ENCODE measurements around the gene COL9A3. TPM values are rescaled to one million over a fixed set of nuclear protein-coding genes. Genes with fewer than 3 reads are reported as not detected.

The COL9A3 gene
- total and polyA plus RNA-seq, 11 donors, result 0.67 to 6.0 (median 2.0) TPM

GRCh38 chr20:62800314-62801259, 16.3 kb upstream of the COL9A3 start:
- Histone ChIP-seq H3K4me3 (no peak overlapping the region), H3K36me3 (peaks cover 0 to 37% (median 30%) of the 10 kb centered on the region in 9 donors), H3K27me3 (no peaks in the 10 kb centered on the region), H3K27ac (peak overlapping the region in 7 of 12 donors; percentile 28 to 68 (median 49)), H3K9me3 (no peaks in the 10 kb centered on the region), H3K4me1 (peaks cover 4 to 54% (median 23%) of the 10 kb centered on the region in 12 donors)
- ATAC-seq, result peak in 1 of 4 donors; percentile 0
- TF ChIP-seq CTCF (IDR thresholded peaks at IDR 0.05) (no peak), POLR2A (IDR thresholded peaks at IDR 0.05) (no peak)
- no peak for DNase-seq
- intact Hi-C loops (cut with DNase I), result loop anchor here in 1 of 10 donors (10.0 kb wide), 1 partner anchor 496 kb away; the partner anchor contains the start of gene ADRM1
- WGBS, 4 donors, result 75 to 84% (median 81%) methylated on average over 19 to 26 of the region's 26 CpGs

- TF ChIP-seq POLR2A (IDR thresholded peaks at IDR 0.05), result no peak
- no peak for TF ChIP-seq CTCF (IDR thresholded peaks at IDR 0.05)
- no peak overlapping the region for H3K4me3 ChIP-seq
- peaks cover 4 to 59% (median 31%) of the 10 kb centered on the region in 12 donors for H3K4me1 ChIP-seq
- intact Hi-C loops (cut with DNase I), result loop anchor here in 1 of 10 donors (10.0 kb wide), 1 partner anchor 497 kb away; the partner anchor contains the start of gene ADRM1
- peak overlapping the region in 9 of 12 donors; percentile 28 to 68 (median 49) for H3K27ac ChIP-seq
- DNase-seq, result peak in 2 of 5 donors; percentile 58 to 64
- peak in 3 of 4 donors; percentile 5 to 61 (median 56) for ATAC-seq
- WGBS, 4 donors, result 57 to 83% (median 75%) methylated on average over 12 to 15 of the region's 15 CpGs
- H3K36me3 ChIP-seq, result peaks cover 0 to 40% (median 30%) of the 10 kb centered on the region in 9 donors
- H3K9me3 ChIP-seq, result no peaks in the 10 kb centered on the region
- no peaks in the 10 kb centered on the region for H3K27me3 ChIP-seq
Measured at GRCh38 chr20:62801284-62802010, 15.4 kb upstream of the COL9A3 start.

GRCh38 chr20:62802026-62802712, 14.7 kb upstream of the COL9A3 start:
- Histone ChIP-seq H3K27ac (peak overlapping the region in 9 of 12 donors; percentile 14 to 68 (median 46)), H3K36me3 (peaks cover 0 to 47% (median 30%) of the 10 kb centered on the region in 9 donors), H3K27me3 (no peaks in the 10 kb centered on the region), H3K4me3 (no peak overlapping the region), H3K4me1 (peaks cover 2 to 63% (median 36%) of the 10 kb centered on the region in 12 donors), H3K9me3 (no peaks in the 10 kb centered on the region)
- DNase-seq (no peak), ATAC-seq (peak; percentile 29 to 71 (median 38))
- no peak for TF ChIP-seq CTCF (IDR thresholded peaks at IDR 0.05)
- no peak for TF ChIP-seq POLR2A (IDR thresholded peaks at IDR 0.05)
- intact Hi-C loops (cut with DNase I), result loop anchor here in 1 of 10 donors (10.0 kb wide), 1 partner anchor 497 kb away; the partner anchor contains the start of gene ADRM1
- 67 to 79% (median 74%) methylated on average over 16 to 22 of the region's 22 CpGs for WGBS, 4 donors
